ENCODE results near the gene SNX10.

SNX10 gene

DNA sequence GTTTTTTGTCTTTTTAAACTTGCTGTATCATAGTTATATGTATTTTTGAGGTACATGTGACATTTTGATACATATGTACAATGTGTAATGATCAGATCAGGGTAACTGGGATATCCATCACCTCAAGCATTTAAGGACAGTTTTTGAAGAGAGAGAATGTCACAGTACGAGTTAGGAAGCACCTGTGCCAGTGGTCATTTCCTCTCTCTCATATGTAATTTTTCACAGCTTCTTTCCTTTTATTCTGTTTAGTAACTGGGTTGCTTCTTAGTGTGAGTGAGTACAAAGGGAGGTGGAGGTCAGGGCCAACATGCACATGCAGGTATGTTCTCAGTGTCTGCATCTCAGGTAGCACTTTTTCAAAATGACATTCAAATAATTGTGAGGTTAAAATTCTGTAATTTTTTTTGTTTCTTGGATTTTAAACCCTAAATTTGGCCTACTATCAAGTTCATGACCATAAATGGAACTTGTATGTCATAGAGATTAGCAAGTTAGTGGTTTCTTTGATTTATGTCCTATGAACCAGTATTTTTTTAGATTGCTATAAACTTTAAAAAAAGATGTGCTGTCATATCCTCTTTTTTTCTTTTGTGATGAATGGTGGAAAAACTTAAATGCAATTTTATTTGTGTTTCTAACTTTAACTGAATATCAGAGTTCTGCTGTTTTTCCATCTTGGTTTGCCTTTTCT lies 42.7 kb downstream of the SNX10 start:
- no peak for TF ChIP-seq CTCF (IDR thresholded peaks at IDR 0.05; ENCODE audit: low read depth, low read length)

DNA sequence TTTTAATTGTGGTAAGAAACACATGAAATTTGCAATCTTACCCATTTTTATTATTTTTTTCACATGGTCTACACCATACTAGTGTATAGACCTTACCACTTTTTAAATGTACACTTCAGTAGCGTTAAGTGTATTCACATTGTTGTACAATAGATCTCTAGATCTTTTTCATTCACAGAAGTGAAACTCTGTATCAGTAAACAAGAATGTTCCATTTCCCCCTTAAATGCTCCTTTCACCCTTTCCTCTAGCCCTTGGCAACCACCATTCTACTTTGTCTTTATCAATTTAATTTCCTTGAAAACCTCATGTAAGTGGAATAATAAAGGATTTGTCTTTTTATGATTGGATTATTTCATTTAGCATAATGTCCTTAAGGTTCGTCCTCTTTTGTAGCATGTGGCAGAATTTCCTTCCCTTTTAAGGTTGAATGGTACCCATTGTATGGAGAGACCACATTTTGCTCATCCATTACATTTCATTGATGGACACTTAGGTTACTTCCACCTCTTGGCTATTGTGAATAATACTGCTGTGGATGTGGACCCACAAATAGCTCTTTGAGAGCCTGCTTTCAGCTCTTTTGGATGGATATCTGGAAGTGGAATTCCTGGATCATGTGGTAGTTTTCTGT lies 45.7 kb downstream of the SNX10 start:
- DNase-seq (ENCODE audit: extremely low read depth, low read depth), result no peak
- TF ChIP-seq CTCF (IDR thresholded peaks at IDR 0.05; ENCODE audit: low read depth, low read length), result no peak

More for the DNA sequence above, 42.7 kb downstream of the SNX10 start:
- DNase-seq (ENCODE audit: extremely low read depth, low read depth), result no peak

GRCh38 chr7:26340476-26341018 lies 48.9 kb downstream of the SNX10 start:
- no peak for DNase-seq (ENCODE audit: extremely low read depth, low read depth)
- no peak for TF ChIP-seq CTCF (IDR thresholded peaks at IDR 0.05; ENCODE audit: low read depth, low read length)

DNA sequence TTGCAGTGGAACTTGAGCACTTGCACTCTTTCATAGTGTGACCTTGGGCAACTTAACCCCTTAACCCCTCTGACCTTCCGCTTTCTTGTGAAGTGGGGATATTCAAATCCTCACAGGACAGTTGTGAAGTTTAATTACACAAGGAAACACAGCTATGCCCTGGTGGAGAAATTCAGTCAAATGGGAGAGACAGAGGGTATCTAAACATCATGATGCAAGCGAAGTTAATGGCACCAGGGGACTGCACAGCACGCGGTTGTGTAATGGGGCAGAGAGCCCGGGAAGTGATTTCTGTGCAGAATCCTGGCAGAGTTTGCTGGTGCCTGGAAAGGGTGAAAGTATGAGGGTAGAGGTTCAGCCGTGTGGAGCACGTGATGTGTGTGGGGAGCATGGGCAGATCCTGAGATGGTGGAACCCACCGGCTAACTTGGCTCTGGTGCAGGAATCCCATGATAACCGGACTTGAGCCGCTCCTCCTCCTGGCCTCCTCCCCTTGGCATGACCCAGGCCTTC lies 51.7 kb downstream of the SNX10 start:
- TF ChIP-seq CTCF (IDR thresholded peaks at IDR 0.05; ENCODE audit: low read depth, low read length), result no peak
- DNase-seq (ENCODE audit: extremely low read depth, low read depth), result no peak

DNA sequence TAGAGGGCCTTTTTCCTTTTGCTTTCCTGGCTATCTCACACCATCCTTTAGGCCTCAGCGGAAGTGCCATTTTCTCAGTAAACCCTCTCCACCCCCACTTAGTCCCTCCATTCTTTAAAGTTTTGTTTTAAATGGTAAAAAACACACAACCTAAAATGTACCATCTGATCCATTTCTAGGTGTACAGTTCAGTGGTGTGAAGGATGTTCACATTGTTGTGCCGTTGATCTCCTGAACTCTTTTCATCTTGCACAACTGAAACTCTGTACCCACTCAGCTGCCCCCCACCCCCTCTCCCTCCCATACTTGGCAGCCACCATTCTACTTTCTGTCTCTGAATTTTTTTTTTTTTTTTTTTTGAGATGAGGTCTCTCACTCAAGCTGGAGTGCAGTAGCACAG lies 52.2 kb downstream of the SNX10 start:
- no peak for TF ChIP-seq CTCF (IDR thresholded peaks at IDR 0.05; ENCODE audit: low read depth, low read length)

DNA sequence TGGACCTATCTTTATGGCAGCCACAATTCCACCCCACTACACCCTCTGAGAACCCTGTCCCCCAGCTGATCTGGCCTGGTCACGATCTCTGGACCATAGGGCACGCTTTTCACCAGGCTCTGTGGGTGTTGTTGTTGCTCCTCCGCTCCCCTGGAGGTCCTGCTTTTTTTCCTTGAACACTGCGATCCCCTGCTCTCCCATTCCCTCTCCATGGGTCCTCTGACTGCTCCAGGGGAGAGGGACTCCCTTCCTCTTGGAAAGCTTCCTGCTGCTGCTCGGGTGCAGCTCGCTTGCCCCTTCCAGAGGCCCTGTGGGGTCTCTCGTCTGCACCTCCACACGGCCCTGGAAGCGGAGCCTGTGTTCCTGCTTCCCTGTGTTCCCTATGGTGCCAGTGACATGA lies 53.5 kb downstream of the SNX10 start:
- DNase-seq (ENCODE audit: extremely low read depth, low read depth), result no peak
- no peak for TF ChIP-seq CTCF (IDR thresholded peaks at IDR 0.05; ENCODE audit: low read depth, low read length)

More for the DNA sequence above, 52.2 kb downstream of the SNX10 start:
- DNase-seq (ENCODE audit: extremely low read depth, low read depth), result no peak

GRCh38 chr7:26345837-26346236 lies 54.2 kb downstream of the SNX10 start:
- DNase-seq (ENCODE audit: extremely low read depth, low read depth), result no peak
- TF ChIP-seq CTCF (IDR thresholded peaks at IDR 0.05; ENCODE audit: low read depth, low read length), result no peak

All from AG09319 (cell line).